Measurements from ENCODE around the gene GABBR2.

GRCh38 chr9:98327249-98327561 lies 381.5 kb downstream of the GABBR2 start:
- no peak for TF ChIP-seq CTCF (conservative IDR thresholded peaks at IDR 0.05 in 1 of 2, IDR thresholded peaks at IDR 0.05 in 1 of 2; ENCODE audit: extremely low read depth in 1 of 2, insufficient read depth in 1 of 2, low read depth in 1 of 2, low read length in 2 of 2)
- TF ChIP-seq EZH2 (IDR thresholded peaks at IDR 0.05; ENCODE audit: borderline replicate concordance, low read length): no peak

Data from mammary epithelial cell (primary cell).